GM13976 (cell line): ENCODE data around the gene POU2F2.

ENCODE experiments used
- DNase-seq: peaks from one replicate; pipeline ENCODE4 v3.0.0; 2012; ENCODE audit warnings: low spot score
- in situ Hi-C: fragments of 300-500 bp; cut with MboI; formaldehyde crosslinking; loops from one replicate; pipeline ENCODE4 v1.12.0; 2022; ENCODE audit warnings: low sequenced_read_pairs, mixed read lengths, inconsistent platforms; ENCODE audit not compliant: unreplicated experiment
- TF ChIP-seq, protein P1 (sequence below): IDR thresholded peaks from 2 replicates; pipeline ENCODE4 v1.5.1; 2012; ENCODE audit warnings: borderline replicate concordance, mild to moderate bottlenecking; ENCODE audit not compliant: insufficient read depth; ENCODE audit errors: extremely low read depth, missing control alignments, control extremely low read depth

The POU2F2 gene

GRCh38 chr19:42066075-42066754 lies 66.0 kb downstream of the POU2F2 start:
- DNase-seq = no peak
- TF ChIP-seq, protein P1, sequence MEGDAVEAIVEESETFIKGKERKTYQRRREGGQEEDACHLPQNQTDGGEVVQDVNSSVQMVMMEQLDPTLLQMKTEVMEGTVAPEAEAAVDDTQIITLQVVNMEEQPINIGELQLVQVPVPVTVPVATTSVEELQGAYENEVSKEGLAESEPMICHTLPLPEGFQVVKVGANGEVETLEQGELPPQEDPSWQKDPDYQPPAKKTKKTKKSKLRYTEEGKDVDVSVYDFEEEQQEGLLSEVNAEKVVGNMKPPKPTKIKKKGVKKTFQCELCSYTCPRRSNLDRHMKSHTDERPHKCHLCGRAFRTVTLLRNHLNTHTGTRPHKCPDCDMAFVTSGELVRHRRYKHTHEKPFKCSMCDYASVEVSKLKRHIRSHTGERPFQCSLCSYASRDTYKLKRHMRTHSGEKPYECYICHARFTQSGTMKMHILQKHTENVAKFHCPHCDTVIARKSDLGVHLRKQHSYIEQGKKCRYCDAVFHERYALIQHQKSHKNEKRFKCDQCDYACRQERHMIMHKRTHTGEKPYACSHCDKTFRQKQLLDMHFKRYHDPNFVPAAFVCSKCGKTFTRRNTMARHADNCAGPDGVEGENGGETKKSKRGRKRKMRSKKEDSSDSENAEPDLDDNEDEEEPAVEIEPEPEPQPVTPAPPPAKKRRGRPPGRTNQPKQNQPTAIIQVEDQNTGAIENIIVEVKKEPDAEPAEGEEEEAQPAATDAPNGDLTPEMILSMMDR = no peak
- in situ Hi-C loops = no loop called here

DNA sequence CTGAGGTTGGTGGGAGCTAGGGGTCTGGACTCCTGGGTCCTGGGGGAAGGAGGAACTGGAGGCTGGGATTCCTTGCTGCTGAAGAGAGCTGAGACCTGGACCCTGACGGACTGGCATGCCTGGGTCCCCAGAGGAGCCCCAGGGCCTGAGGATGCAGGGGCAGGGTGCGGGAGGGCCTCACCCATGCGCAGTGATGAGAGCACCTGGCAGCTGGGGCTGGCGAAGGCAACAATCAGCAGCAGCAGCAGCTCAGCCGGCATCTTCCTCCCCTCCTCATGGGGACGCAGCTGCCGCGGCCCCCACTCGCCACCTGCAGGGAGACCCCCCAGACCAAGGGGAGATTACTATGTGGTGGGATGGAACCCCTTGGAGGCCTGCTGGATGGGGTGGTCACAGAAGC lies 66.7 kb downstream of the POU2F2 start:
- DNase-seq = no peak
- TF ChIP-seq, protein P1 = no peak
- in situ Hi-C loops = no loop called here

DNA sequence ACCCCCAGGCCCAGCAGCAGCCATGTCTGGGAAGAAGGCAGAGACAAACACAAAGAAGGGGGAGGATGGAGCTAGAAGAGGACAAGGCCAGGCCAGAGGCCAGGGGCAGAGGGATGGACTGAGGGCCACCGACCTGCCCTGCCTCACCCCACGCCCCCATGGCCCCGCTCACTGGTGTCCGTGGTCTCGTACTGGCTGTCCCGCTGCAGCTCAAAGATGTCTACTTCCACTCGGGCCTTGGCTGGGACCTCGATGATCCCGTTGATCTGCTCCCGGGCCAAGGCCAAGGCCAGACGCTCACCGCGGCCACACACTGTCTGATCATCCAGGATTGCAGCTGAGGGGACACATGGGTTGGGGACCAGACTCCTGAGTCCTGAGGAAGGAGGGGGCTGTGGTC lies 67.2 kb downstream of the POU2F2 start:
- DNase-seq = no peak
- TF ChIP-seq, protein P1 = no peak
- in situ Hi-C loops = no loop called here

- in situ Hi-C loops = no loop called here
- TF ChIP-seq, protein P1 = no peak
- DNase-seq = no peak
These were observed 67.8 kb downstream of the POU2F2 start for GRCh38 chr19:42064432-42064831.

GRCh38 chr19:42062381-42062780 lies 69.9 kb downstream of the POU2F2 start:
- TF ChIP-seq, protein P1 = no peak
- no peak for DNase-seq
- in situ Hi-C loops = no loop called here

DNA sequence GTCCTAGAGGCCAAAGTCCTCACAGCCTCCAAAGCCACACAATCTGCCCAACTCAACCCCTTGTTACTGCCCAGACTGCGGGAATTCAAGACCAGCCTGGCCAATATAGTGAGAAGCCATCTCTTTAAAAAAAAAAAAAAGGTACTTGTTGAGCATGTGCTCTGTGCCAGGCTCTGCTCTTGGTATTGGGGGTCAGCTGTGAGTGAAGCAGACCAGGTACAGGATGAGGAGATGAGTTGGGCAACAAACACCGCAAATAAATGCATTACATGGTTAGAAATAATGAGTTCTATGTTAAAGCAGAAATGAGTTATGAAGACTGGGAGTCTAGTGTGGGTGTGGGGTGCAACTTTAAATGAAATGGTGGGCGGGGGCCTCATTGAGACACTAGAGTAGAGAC lies 72.1 kb downstream of the POU2F2 start:
- TF ChIP-seq, protein P1 = no peak
- DNase-seq = no peak
- in situ Hi-C loops = no loop called here
